Esophagus squamous epithelium (tissue), 5 donors: ENCODE results near the gene SMIM44. TPM values are rescaled to one million over a fixed set of nuclear protein-coding genes. Genes with fewer than 3 reads are reported as not detected.

Experiments
- DNase-seq: peaks from one replicate; lab custom pipeline; 2025; lab: John Stamatoyannopoulos, UW
- H3K27ac ChIP-seq, 4 donors: fragments of 200-600 bp; sonication (generic); one replicate each; pipeline ENCODE4 v1.5.1; 2016 to 2019; ENCODE audit warnings: mild to moderate bottlenecking in 1 of 4
- H3K27me3 ChIP-seq, 4 donors: fragments of 200-600 bp; sonication (generic); 1 replicate in 3 of 4; 2 replicates in 1 of 4; pipeline versions ENCODE4 v1.5.1 to v1.6.0; 2017 to 2021; ENCODE audit warnings: antibody characterized with exemption in 1 of 4
- H3K36me3 ChIP-seq, 3 donors: fragments of 200-600 bp; sonication (generic); one replicate each; pipeline ENCODE4 v1.5.1; 2016 to 2019
- H3K4me1 ChIP-seq, 3 donors: fragments of 200-600 bp; sonication (generic); one replicate each; pipeline ENCODE4 v1.5.1; 2017 to 2019
- H3K4me3 ChIP-seq, 4 donors: fragments of 200-600 bp; sonication (generic); 1 replicate in 3 of 4; 2 replicates in 1 of 4; pipeline ENCODE4 v1.5.1; 2016 to 2019; ENCODE audit warnings: mild to moderate bottlenecking in 2 of 4, moderate library complexity in 1 of 4
- H3K9me3 ChIP-seq, 3 donors: fragments of 200-600 bp; sonication (generic); one replicate each; pipeline ENCODE4 v1.5.1; 2016 to 2019
- POLR2A ChIP-seq, 4 donors: fragments of 450-650 bp; IDR thresholded peaks; one replicate each; pipeline ENCODE4 v1.6.1; 2017; ENCODE audit warnings: antibody characterized with exemption in 4 of 4, mild to moderate bottlenecking in 4 of 4, moderate library complexity in 3 of 4
- WGBS, 2 donors: methylation state at CpG; one replicate each; pipeline ENCODE4 v1.1.5; 2018; 5-methylcytosine and 5-hydroxymethylcytosine counted together
- intact Hi-C: fragments of 100-400 bp; cut with DNase I; formaldehyde crosslinking; loops from one replicate; pipeline ENCODE4 v1.15.0; 2022
- total RNA-seq, 4 donors: library from RNA; depleted of rRNA; stranded (reverse); fragments of >200 nt; gene quantifications; one replicate each; pipeline ENCODE4 v1.1.0, GENCODE V29; 2016
- TF ChIP-seq, protein P1 (sequence below), 6 experiments: fragments of 450-650 bp in 4 of 6; fragments of 200-600 bp in 2 of 6; sonication (generic) in 2 of 6; IDR thresholded peaks; one replicate each; pipeline ENCODE4 v1.5.1; 2016 to 2019; ENCODE audit warnings: antibody characterized with exemption in 6 of 6, mild to moderate bottlenecking in 4 of 6, moderate library complexity in 4 of 6
- donor health status: DM: yes; HTN: yes; CAD: no.

The SMIM44 gene
- total RNA-seq, 4 donors from 2014 or later, result not detected

DNA sequence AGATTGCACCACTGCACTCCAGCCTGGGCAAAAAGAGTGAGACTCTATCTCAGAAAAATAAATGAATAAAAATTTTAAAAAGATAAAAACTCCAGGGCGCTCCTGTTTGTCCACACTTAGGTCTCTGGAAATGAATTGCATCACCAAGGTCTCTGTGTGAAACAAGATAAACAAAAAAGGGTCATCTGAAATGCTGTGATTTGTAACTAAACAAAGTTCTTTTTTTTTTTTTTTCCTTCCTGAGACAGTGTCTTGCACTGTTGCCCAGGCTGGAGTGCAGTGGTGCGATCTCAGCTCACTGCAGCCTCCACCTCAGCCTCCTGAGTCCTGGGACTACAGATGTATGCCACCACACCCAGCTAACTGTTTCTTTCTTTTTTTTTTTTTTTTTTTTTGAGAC lies 34.4 kb upstream of the SMIM44 start:
- no peak for DNase-seq
- H3K4me1 ChIP-seq, result peaks cover 7 to 98% (median 20%) of the 10 kb centered on the region in 3 donors
- peaks cover 0 to 51% (median 0%) of the 10 kb centered on the region in 3 donors for H3K36me3 ChIP-seq
- TF ChIP-seq POLR2A (IDR thresholded peaks at IDR 0.05), result no peak
- TF ChIP-seq, protein P1, sequence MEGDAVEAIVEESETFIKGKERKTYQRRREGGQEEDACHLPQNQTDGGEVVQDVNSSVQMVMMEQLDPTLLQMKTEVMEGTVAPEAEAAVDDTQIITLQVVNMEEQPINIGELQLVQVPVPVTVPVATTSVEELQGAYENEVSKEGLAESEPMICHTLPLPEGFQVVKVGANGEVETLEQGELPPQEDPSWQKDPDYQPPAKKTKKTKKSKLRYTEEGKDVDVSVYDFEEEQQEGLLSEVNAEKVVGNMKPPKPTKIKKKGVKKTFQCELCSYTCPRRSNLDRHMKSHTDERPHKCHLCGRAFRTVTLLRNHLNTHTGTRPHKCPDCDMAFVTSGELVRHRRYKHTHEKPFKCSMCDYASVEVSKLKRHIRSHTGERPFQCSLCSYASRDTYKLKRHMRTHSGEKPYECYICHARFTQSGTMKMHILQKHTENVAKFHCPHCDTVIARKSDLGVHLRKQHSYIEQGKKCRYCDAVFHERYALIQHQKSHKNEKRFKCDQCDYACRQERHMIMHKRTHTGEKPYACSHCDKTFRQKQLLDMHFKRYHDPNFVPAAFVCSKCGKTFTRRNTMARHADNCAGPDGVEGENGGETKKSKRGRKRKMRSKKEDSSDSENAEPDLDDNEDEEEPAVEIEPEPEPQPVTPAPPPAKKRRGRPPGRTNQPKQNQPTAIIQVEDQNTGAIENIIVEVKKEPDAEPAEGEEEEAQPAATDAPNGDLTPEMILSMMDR (IDR thresholded peaks at IDR 0.05), result no peak
- no peak overlapping the region for H3K4me3 ChIP-seq
- peak overlapping the region in 1 of 4 donors; percentile 16 for H3K27ac ChIP-seq
- H3K27me3 ChIP-seq, result no peaks in the 10 kb centered on the region
- no peaks in the 10 kb centered on the region for H3K9me3 ChIP-seq
- 90 to 92% methylated on average over 2 of the region's 2 CpGs for WGBS, 2 donors
- intact Hi-C loops, result no loop called here

DNA sequence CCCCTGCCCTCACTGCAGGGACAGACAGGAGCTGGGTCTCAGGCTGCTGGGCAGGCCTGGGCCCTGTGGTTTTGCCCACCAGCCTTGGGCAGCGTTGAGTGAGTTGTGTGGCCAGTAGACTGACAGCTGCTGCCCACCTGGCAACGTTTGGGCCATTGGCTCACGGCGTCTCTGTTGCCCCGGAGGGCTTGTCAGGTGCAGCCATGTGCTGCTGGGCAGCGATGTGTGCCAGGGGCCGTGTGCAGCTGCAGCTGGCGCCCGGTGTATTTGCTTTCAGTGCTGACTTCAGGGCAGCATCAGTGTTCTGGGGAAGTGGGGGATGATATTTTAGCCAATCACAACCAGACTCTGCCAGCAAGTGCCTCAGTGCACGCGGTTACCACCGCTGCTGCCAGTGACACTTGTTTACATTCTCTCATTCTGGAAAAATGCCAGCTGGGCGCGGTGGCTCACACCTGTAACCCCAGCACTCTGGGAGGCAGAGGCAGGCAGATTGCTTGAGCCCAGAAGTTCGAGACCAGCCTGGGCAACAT lies 33.5 kb upstream of the SMIM44 start:
- TF ChIP-seq, protein P1 (IDR thresholded peaks at IDR 0.05), result no peak
- no peak for TF ChIP-seq POLR2A (IDR thresholded peaks at IDR 0.05)
- Histone ChIP-seq H3K36me3 (peaks cover 0 to 51% (median 0%) of the 10 kb centered on the region in 3 donors), H3K27ac (peak overlapping the region in 2 of 4 donors; percentile 11 to 22), H3K27me3 (no peaks in the 10 kb centered on the region), H3K4me1 (peaks cover 7 to 96% (median 20%) of the 10 kb centered on the region in 3 donors), H3K9me3 (no peaks in the 10 kb centered on the region), H3K4me3 (no peak overlapping the region)
- intact Hi-C loops, result no loop called here
- WGBS, 2 donors, result no CpG with 5 or more reads among the region's 15 CpGs
- no peak for DNase-seq

DNA sequence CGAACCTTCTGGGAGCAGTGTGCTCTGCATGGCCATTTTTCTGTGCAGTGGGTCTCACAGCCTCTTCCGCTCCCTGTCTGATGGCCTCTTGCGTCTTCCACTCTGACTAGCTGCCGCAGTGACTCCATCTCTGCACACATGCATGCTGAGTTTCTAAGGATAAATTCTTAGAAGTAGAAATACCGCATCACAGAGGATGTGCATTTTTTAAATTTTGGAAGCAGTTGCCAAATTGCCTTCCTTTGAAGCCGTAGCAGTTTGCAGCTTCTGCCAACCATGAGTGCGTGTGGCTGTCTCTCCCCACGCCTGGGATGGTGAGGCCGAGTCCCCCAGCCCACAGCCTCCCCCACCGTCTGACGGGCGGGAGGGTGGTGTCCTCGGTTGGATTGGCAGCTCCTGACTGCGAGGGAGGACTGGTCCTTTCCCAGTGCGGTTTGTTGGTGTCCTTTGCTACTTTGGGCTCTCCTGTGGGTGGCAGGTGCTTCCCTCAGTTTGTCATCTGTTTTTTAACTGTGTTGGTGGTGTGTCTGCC lies 32.7 kb upstream of the SMIM44 start:
- intact Hi-C loops, result no loop called here
- H3K27ac ChIP-seq, result peak overlapping the region in 1 of 4 donors; percentile 11

DNA sequence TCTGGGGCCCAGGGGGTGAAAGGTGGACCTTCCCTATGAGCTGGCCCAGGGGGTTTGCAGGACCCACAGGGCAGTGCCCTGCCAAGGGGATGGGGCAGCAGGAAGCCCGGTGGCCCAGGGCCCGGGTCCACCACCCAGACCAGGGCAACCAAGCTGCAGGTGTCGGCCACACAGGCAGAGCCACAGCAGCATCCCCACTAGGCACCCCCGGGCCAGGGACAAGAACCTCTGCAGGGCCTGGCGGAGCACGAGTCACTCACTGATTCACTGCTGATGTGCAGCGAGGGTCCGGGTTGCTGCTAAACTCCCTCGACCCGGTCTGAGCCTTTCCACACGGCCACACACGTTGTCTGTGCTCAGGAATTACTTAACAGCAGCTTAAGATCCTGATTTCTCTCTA lies 31.7 kb upstream of the SMIM44 start:
- no peaks in the 10 kb centered on the region for H3K9me3 ChIP-seq
- no peak overlapping the region for H3K4me3 ChIP-seq
- H3K27ac ChIP-seq, result no peak overlapping the region
- 79 to 80% methylated on average over 6 to 7 of the region's 12 CpGs for WGBS, 2 donors
- H3K36me3 ChIP-seq, result peaks cover 0 to 60% (median 0%) of the 10 kb centered on the region in 3 donors
- intact Hi-C loops, result no loop called here
- H3K4me1 ChIP-seq, result peaks cover 0 to 96% (median 14%) of the 10 kb centered on the region in 3 donors
- TF ChIP-seq POLR2A (IDR thresholded peaks at IDR 0.05), result no peak
- TF ChIP-seq, protein P1 (IDR thresholded peaks at IDR 0.05), result no peak
- H3K27me3 ChIP-seq, result no peaks in the 10 kb centered on the region
- no peak for DNase-seq

More for the DNA sequence above, 32.7 kb upstream of the SMIM44 start:
- DNase-seq, result no peak
- Histone ChIP-seq H3K9me3 (no peaks in the 10 kb centered on the region), H3K36me3 (peaks cover 0 to 57% (median 0%) of the 10 kb centered on the region in 3 donors), H3K4me3 (no peak overlapping the region), H3K27me3 (no peaks in the 10 kb centered on the region), H3K4me1 (peaks cover 7 to 96% (median 20%) of the 10 kb centered on the region in 3 donors)
- TF ChIP-seq, protein P1 (IDR thresholded peaks at IDR 0.05), result no peak
- no peak for TF ChIP-seq POLR2A (IDR thresholded peaks at IDR 0.05)
- WGBS, 2 donors, result 62% methylated on average over 7 to 8 of the region's 15 CpGs
